Adrenal gland (tissue), 5 donors: Measurements from ENCODE around the gene GRAMD1B.

Experiments
- POLR2A ChIP-seq, 2 donors: fragments of 450-650 bp; IDR thresholded peaks; one replicate each; pipeline ENCODE4 v1.6.1; 2017; ENCODE audit warnings: antibody characterized with exemption in 2 of 2, mild to moderate bottlenecking in 2 of 2, moderate library complexity in 1 of 2
- TF ChIP-seq, protein P1 (sequence below), 6 experiments: fragments of 450-650 bp in 4 of 6; fragments of 200-600 bp in 2 of 6; sonication (generic) in 1 of 6; IDR thresholded peaks; 1 replicate in 5 of 6; 2 replicates in 1 of 6; pipeline versions ENCODE4 v1.5.1 to v1.8.0; 2016 to 2021; ENCODE audit warnings: antibody characterized with exemption in 6 of 6, mild to moderate bottlenecking in 2 of 6, moderate library complexity in 1 of 6
- donor health status: DM: no; HTN: no; CAD: no.

DNA sequence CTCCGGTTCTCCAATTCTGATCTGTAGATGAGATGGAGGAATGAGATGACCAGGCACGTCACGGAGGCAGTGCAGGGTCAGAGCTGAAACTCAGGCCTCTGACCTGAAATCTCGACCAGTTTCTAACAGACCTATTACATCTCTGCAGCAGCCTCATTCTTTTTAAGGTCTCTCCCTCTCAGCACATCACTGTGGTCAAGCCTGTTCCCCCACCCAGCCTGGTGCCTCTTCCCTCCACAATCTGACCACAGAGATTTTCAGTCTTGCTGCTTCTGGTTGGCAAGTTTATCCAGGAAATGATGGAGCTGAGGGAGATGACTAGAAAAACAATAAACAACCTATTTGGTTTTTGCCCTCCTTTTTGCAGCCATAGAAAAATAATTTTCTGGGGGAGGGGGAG lies 9.5 kb downstream of the GRAMD1B start:
- TF ChIP-seq, protein P1, sequence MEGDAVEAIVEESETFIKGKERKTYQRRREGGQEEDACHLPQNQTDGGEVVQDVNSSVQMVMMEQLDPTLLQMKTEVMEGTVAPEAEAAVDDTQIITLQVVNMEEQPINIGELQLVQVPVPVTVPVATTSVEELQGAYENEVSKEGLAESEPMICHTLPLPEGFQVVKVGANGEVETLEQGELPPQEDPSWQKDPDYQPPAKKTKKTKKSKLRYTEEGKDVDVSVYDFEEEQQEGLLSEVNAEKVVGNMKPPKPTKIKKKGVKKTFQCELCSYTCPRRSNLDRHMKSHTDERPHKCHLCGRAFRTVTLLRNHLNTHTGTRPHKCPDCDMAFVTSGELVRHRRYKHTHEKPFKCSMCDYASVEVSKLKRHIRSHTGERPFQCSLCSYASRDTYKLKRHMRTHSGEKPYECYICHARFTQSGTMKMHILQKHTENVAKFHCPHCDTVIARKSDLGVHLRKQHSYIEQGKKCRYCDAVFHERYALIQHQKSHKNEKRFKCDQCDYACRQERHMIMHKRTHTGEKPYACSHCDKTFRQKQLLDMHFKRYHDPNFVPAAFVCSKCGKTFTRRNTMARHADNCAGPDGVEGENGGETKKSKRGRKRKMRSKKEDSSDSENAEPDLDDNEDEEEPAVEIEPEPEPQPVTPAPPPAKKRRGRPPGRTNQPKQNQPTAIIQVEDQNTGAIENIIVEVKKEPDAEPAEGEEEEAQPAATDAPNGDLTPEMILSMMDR (IDR thresholded peaks at IDR 0.05), result no peak
- no peak for TF ChIP-seq POLR2A (IDR thresholded peaks at IDR 0.05)
